Thyroid gland (tissue), 4 donors: ENCODE data around the gene CD1D. TPM values are rescaled to one million over a fixed set of nuclear protein-coding genes. Genes with fewer than 3 reads are reported as not detected.
"Not testable (repeated sequence)": the region's sequence is repeated elsewhere in the genome, so short reads cannot be mapped to it uniquely, and the experiment has no call there.

Source experiments
- DNase-seq, 2 donors: peaks; one replicate each; pipeline ENCODE4 v3.0.0-alpha.2; 2019
- H3K27ac ChIP-seq, 3 donors: fragments of 200-600 bp; sonication (generic); 1 replicate in 2 of 3; 2 replicates in 1 of 3; pipeline ENCODE4 v1.5.1; 2016 to 2019; ENCODE audit warnings: mild to moderate bottlenecking in 1 of 3, moderate library complexity in 1 of 3
- H3K27me3 ChIP-seq: fragments of 200-600 bp; sonication (generic); one replicate; pipeline ENCODE4 v1.5.1; 2019
- H3K36me3 ChIP-seq, 2 donors: fragments of 200-600 bp; sonication (generic); one replicate each; pipeline ENCODE4 v1.5.1; 2016 to 2019
- H3K4me1 ChIP-seq, 2 donors: fragments of 200-600 bp; sonication (generic); one replicate each; pipeline ENCODE4 v1.5.1; 2017 to 2019
- H3K4me3 ChIP-seq, 3 donors: fragments of 200-600 bp; sonication (generic); replicated peaks in 1 of 3; 1 replicate in 2 of 3; 2 replicates in 1 of 3; pipeline ENCODE4 v1.5.1; 2016; ENCODE audit warnings: mild to moderate bottlenecking in 1 of 3
- H3K9me3 ChIP-seq: fragments of 200-600 bp; sonication (generic); one replicate; pipeline ENCODE4 v1.5.1; 2017
- POLR2A ChIP-seq, 2 donors: fragments of 450-650 bp; IDR thresholded peaks; one replicate each; pipeline ENCODE4 v1.6.1; 2017; ENCODE audit warnings: antibody characterized with exemption in 2 of 2, mild to moderate bottlenecking in 2 of 2, moderate library complexity in 1 of 2
- WGBS, 2 donors: methylation state at CpG; one replicate each; pipeline ENCODE4 v1.1.5; 2017; 5-methylcytosine and 5-hydroxymethylcytosine counted together
- intact Hi-C: fragments of 100-400 bp; cut with DNase I; formaldehyde crosslinking; loops from one replicate; pipeline ENCODE4 v1.15.1; 2023
- total RNA-seq, 4 donors: library from RNA; depleted of rRNA; stranded (reverse); fragments of >200 nt; gene quantifications; one replicate each; pipeline ENCODE4 v1.2.3, GENCODE V29; 2016
- TF ChIP-seq, protein P1 (sequence below), 6 experiments: fragments of 200-600 bp in 3 of 6; fragments of 450-650 bp in 3 of 6; sonication (generic) in 3 of 6; IDR thresholded peaks; one replicate each; pipeline ENCODE4 v1.5.1; 2016 to 2019; ENCODE audit warnings: antibody characterized with exemption in 6 of 6, mild to moderate bottlenecking in 2 of 6, inconsistent platforms in 1 of 6, moderate library complexity in 1 of 6

CD1D gene
- total RNA-seq, 4 donors from 2014 or later = 0.45 to 2.8 (median 1.7) TPM

DNA sequence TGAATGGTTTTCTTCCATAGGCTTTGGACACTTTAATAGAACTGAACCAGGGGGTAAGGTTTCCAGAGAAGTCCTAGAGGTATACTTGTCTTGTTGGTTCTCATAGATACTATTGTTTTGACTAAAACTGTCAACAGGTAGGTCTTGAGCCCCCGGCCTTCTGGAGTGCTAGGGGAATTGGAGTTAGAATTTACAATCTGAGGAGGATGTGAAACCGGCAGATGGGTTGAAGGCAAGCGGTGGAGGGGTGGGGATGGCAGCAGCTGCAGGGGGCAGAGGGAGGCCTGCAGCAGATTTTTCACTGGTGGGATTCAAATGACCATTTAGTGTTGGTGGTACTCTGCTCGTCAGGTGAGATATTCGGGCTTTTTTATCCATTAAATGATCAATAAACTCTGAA, 4.3 kb upstream of the CD1D start:
- H3K4me3 ChIP-seq = no peak overlapping the region
- peaks cover 6 to 8% of the 10 kb centered on the region in 2 donors for H3K4me1 ChIP-seq
- H3K36me3 ChIP-seq = no peaks in the 10 kb centered on the region
- intact Hi-C loops = no loop called here
- TF ChIP-seq POLR2A (IDR thresholded peaks at IDR 0.05) = no peak
- TF ChIP-seq, protein P1, sequence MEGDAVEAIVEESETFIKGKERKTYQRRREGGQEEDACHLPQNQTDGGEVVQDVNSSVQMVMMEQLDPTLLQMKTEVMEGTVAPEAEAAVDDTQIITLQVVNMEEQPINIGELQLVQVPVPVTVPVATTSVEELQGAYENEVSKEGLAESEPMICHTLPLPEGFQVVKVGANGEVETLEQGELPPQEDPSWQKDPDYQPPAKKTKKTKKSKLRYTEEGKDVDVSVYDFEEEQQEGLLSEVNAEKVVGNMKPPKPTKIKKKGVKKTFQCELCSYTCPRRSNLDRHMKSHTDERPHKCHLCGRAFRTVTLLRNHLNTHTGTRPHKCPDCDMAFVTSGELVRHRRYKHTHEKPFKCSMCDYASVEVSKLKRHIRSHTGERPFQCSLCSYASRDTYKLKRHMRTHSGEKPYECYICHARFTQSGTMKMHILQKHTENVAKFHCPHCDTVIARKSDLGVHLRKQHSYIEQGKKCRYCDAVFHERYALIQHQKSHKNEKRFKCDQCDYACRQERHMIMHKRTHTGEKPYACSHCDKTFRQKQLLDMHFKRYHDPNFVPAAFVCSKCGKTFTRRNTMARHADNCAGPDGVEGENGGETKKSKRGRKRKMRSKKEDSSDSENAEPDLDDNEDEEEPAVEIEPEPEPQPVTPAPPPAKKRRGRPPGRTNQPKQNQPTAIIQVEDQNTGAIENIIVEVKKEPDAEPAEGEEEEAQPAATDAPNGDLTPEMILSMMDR (IDR thresholded peaks at IDR 0.05) = no peak
- H3K27ac ChIP-seq = no peak overlapping the region
- no peaks in the 10 kb centered on the region for H3K9me3 ChIP-seq
- WGBS, 2 donors = 93 to 96% methylated on average over 5 of the region's 5 CpGs
- no peaks in the 10 kb centered on the region for H3K27me3 ChIP-seq
- no peak for DNase-seq

DNA sequence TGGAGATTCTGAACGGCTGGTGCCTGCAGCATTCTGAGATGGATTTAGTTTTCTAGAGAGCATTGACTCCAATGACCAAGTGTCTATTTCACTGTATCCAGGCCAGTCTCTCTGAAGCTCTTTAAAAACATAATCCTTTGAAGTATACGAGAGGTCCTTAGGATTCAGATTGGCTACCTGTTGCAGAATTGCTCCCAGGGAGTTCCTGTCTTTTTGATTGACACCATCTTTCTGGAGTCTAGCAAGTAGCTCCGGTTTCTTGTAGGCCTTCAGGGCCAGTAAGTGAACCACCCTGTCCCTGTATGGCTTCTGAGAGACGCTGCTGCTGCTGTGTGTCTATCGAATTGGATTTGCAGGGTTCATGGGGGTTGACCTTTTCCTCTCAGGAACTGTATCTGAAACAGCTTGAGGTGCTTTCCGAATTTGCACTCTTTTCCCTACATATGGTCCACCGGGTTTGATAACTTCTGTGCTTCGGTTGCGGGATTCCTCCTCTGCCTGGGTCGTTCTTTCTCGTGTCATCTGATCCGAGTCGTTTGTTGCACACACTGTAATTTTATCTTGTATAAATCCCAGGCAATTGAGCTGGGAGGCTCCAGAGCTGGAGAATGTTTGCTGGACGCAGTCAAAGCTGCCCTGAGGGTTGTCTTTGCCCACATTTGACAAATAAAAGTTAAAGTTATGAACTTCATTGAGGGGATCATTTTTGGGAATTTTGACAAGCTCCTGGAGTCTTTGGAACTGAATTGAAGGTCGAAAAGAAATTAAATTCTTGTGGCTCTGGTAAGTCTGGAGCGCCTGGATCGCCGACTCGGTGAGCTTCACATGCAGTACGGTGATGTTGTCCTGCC, 3.6 kb upstream of the CD1D start:
- H3K27ac ChIP-seq, intact Hi-C loops, DNase-seq, H3K36me3 ChIP-seq, H3K9me3 ChIP-seq, H3K27me3 ChIP-seq: not testable (repeated sequence)
- 51 to 56% methylated on average over 20 of the region's 20 CpGs for WGBS, 2 donors
- peaks cover 10% of the 10 kb centered on the region in 2 donors for H3K4me1 ChIP-seq
- H3K4me3 ChIP-seq = peak overlapping the region in 2 of 3 donors; percentile 4 to 23

DNA sequence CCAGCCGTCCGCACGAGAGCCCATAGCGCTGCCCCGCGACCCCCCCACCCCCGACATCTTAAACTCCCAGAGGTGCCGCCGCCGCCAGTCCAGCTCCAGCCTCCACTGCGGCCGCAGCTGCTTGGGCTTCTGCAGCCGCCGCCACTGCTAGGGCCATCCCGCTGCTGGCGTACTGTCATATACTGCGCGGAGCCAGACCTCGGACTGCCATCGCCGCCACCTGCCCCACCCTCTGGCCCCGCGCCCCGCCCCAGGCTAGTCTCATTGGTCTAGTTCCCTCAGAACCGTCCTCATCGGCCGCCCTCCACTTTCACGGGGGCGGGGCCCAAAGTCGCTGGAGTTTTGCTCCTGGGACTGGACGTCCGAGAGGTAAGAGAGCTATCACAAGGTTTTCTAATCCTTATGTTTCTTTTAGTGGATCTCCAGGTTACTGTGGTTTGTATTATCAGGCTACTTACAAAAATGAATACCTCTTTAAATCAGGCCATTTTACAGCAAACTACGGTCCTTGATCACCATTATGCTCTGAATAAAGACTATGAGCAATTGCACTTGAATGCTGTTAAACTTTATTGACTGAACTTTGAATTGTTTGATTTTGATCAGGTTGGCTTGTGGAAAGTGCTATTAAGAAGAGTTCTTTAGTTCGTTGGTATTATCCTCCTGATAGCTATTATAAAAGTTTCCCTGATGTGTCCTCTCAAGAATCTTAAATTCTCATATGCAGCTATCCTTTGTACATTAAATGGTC, 2.8 kb upstream of the CD1D start:
- no peak overlapping the region for H3K27ac ChIP-seq
- peaks cover 10% of the 10 kb centered on the region in 2 donors for H3K4me1 ChIP-seq
- no peaks in the 10 kb centered on the region for H3K36me3 ChIP-seq
- intact Hi-C loops = no loop called here
- peak overlapping the region in 2 of 3 donors; percentile 4 to 23 for H3K4me3 ChIP-seq
- WGBS, 2 donors = 5 to 9% methylated on average over 20 to 27 of the region's 34 CpGs
- TF ChIP-seq POLR2A (IDR thresholded peaks at IDR 0.05) = peak in 1 of 2 donors; percentile 55
- TF ChIP-seq, protein P1 (IDR thresholded peaks at IDR 0.05) = peak in 1 of 6 experiments; percentile 7
- H3K27me3 ChIP-seq = no peaks in the 10 kb centered on the region
- no peaks in the 10 kb centered on the region for H3K9me3 ChIP-seq
- DNase-seq = peak; percentile 95 to 97

DNA sequence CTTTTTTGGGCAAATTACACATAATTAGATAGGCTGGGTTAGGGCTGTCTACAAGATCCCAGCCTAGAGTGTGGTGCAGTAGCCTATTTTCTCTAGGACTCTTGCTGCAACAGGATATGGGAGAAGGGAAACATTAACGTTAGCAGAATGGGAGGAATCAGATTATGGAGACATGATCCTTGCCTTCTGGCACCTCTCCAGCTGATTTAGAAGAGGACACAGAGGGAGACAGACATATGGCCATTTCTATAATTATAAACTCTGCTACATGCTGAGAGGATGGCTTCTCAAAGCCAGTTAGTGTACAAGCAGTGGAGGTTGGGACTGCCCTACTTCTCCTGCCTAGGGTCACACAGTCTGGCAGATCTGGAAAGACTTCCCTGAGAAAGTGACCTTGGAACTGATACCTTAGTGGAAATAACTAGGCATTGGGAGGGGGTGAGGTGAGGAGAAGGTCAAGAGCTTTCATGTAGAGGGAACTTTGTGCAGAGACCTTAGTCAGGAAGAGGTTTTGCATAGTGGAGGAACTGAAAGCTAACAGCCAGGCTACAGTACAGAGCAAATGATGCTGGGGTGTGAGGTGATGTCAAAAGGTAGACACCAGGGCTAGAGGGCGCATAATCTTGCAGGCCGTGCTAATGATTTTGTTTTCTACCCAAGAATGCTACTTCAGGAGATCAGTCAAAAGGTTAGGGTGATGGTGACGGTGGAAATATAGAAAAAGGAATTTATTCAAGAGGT, 1.2 kb upstream of the CD1D start:
- H3K4me3 ChIP-seq = no peak overlapping the region
- TF ChIP-seq, protein P1 (IDR thresholded peaks at IDR 0.05) = no peak
- no peak for TF ChIP-seq POLR2A (IDR thresholded peaks at IDR 0.05)
- no peaks in the 10 kb centered on the region for H3K9me3 ChIP-seq
- peaks cover 10% of the 10 kb centered on the region in 2 donors for H3K4me1 ChIP-seq
- H3K36me3 ChIP-seq = no peaks in the 10 kb centered on the region
- DNase-seq = no peak
- intact Hi-C loops = no loop called here
- WGBS, 2 donors = 78 to 86% methylated on average over 4 of the region's 4 CpGs
- no peak overlapping the region for H3K27ac ChIP-seq
- no peaks in the 10 kb centered on the region for H3K27me3 ChIP-seq

DNA sequence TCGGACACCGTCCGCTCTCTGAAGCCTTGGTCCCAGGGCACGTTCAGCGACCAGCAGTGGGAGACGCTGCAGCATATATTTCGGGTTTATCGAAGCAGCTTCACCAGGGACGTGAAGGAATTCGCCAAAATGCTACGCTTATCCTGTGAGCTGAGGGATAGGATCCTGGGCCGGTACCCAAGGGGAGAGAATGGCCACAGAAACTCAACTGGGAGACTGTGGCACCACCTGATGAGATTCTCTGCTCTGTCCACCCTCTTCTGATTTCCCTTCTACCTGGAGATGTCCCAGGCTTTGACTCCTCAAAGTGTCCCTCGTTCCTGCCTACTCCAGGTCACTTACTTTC, 855 bp downstream of the CD1D start:
- H3K27me3 ChIP-seq = no peaks in the 10 kb centered on the region

More for the DNA sequence above, 855 bp downstream of the CD1D start:
- Histone ChIP-seq H3K9me3 (no peaks in the 10 kb centered on the region), H3K4me3 (peak overlapping the region; percentile 1 to 40 (median 11)), H3K4me1 (peaks cover 10% of the 10 kb centered on the region in 2 donors), H3K36me3 (no peaks in the 10 kb centered on the region), H3K27ac (no peak overlapping the region)
- WGBS, 2 donors = 10 to 12% methylated on average over 13 of the region's 13 CpGs
- intact Hi-C loops = no loop called here
- no peak for DNase-seq
- TF ChIP-seq POLR2A (IDR thresholded peaks at IDR 0.05) = no peak
